Lung (tissue), 16 donors: Measurements from ENCODE around the gene SLC33A1. TPM values are rescaled to one million over a fixed set of nuclear protein-coding genes. Genes with fewer than 3 reads are reported as not detected.

Experiments
- ATAC-seq: fragments of 200-7000 bp; cut with Tn5 transposase; one replicate; pipeline ENCODE4 v1.9.1; 2020; ENCODE audit warnings: moderate number of reproducible peaks; ENCODE audit not compliant: insufficient read depth, low FRiP score
- DNase-seq, 3 donors: peaks; one replicate each; pipeline ENCODE4 v3.0.0-alpha.2; 2013 to 2017
- H3K27ac ChIP-seq, 2 donors: one replicate each; pipeline ENCODE4 v1.5.1; 2013; ENCODE audit warnings: mild to moderate bottlenecking in 2 of 2, moderate library complexity in 2 of 2, control low read depth in 1 of 2, inconsistent platforms in 1 of 2, low read depth in 1 of 2, low read length in 1 of 2
- H3K27me3 ChIP-seq, 3 donors: one replicate each; pipeline ENCODE4 v1.5.1; 2013; ENCODE audit warnings: low read length in 2 of 3; ENCODE audit not compliant: control insufficient read depth in 3 of 3, insufficient read depth in 3 of 3
- H3K36me3 ChIP-seq, 4 donors: one replicate each; pipeline ENCODE4 v1.5.1; 2013; ENCODE audit warnings: low read length in 4 of 4, mild to moderate bottlenecking in 1 of 4, moderate library complexity in 1 of 4; ENCODE audit not compliant: control insufficient read depth in 4 of 4, insufficient read depth in 4 of 4
- H3K4me1 ChIP-seq, 5 donors: one replicate each; pipeline ENCODE4 v1.5.1; 2013; ENCODE audit warnings: low read length in 5 of 5, mild to moderate bottlenecking in 2 of 5, moderate library complexity in 1 of 5; ENCODE audit not compliant: control insufficient read depth in 5 of 5, insufficient read depth in 5 of 5
- H3K4me3 ChIP-seq: one replicate; pipeline ENCODE4 v1.5.1; 2013; ENCODE audit warnings: mild to moderate bottlenecking, control low read depth, moderate library complexity
- H3K9ac ChIP-seq, 2 donors: one replicate each; pipeline ENCODE4 v1.5.1; 2013; ENCODE audit warnings: low read length in 2 of 2, control low read depth in 1 of 2; ENCODE audit not compliant: insufficient read depth in 1 of 2
- H3K9me3 ChIP-seq, 4 donors: one replicate each; pipeline ENCODE4 v1.5.1; 2013; ENCODE audit warnings: low read length in 3 of 4, mild to moderate bottlenecking in 1 of 4, moderate library complexity in 1 of 4; ENCODE audit not compliant: control insufficient read depth in 4 of 4, insufficient read depth in 3 of 4
- WGBS, 2 donors: extraction: QIAGEN DNeasy Blood & Tissue Kit; methylation state at CpG; one replicate each; pipeline ENCODE4 v1.1.7; 2013; 5-methylcytosine and 5-hydroxymethylcytosine counted together
- long read RNA-seq, 5 donors: transcript quantifications; one replicate each; lab custom pipeline, GENCODE V29; 2026
- polyA plus RNA-seq, 2 donors: library from polyadenylated mRNA; stranded (reverse); fragments of 200-250 nt; gene quantifications; one replicate each; pipeline ENCODE4 v1.2.1, GENCODE V29; 2013
- total RNA-seq, 2 donors: library from RNA; depleted of rRNA in 1 of 2; stranded (reverse); fragments of >200 nt in 1 of 2; gene quantifications; one replicate each; pipeline ENCODE4 v1.2.1, GENCODE V29; 2014 to 2021
- TF ChIP-seq, protein P1 (sequence below): IDR thresholded peaks from 2 replicates; pipeline ENCODE4 v1.5.1; 2012; ENCODE audit warnings: mild to moderate bottlenecking; ENCODE audit errors: control extremely low read depth, extremely low read depth
- donor health status: control.
- donor health status: control.
- donor health status: Bipolar disorder and iron deficiency.
- donor health status: healthy.
- donor health status: DM: yes; HTN: yes; CAD: no.

The SLC33A1 gene
- 10 to 100 TPM; 37.3 to 40.2 TPM for total RNA-seq
- polyA plus RNA-seq = 10 to 100 TPM; 12.0 to 21.6 TPM
- long read RNA-seq, donor 1, full-length matches to known transcripts = 10 of 10 reads
- long read RNA-seq, donor 1, partial matches to known transcripts = 0 of 10 reads
- long read RNA-seq, donor 1, other reads (novel, unspliced or antisense) = 0 of 10 reads
- long read RNA-seq, donor 2, full-length matches to known transcripts = 4 of 4 reads
- long read RNA-seq, donor 2, partial matches to known transcripts = 0 of 4 reads
- long read RNA-seq, donor 2, other reads (novel, unspliced or antisense) = 0 of 4 reads
- long read RNA-seq, donor 3, full-length matches to known transcripts = 2 of 2 reads
- long read RNA-seq, donor 3, partial matches to known transcripts = 0 of 2 reads
- long read RNA-seq, donor 3, other reads (novel, unspliced or antisense) = 0 of 2 reads
- long read RNA-seq, donor 4, full-length matches to known transcripts = 1 of 1 reads
- long read RNA-seq, donor 4, partial matches to known transcripts = 0 of 1 reads
- long read RNA-seq, donor 4, other reads (novel, unspliced or antisense) = 0 of 1 reads
- long read RNA-seq, donor 5, full-length matches to known transcripts = 8 of 16 reads
- long read RNA-seq, donor 5, partial matches to known transcripts = 8 of 16 reads
- long read RNA-seq, donor 5, other reads (novel, unspliced or antisense) = 0 of 16 reads

- peak within 1 kb of the TSS; percentile 96 for H3K27ac ChIP-seq
- TF ChIP-seq, protein P1, sequence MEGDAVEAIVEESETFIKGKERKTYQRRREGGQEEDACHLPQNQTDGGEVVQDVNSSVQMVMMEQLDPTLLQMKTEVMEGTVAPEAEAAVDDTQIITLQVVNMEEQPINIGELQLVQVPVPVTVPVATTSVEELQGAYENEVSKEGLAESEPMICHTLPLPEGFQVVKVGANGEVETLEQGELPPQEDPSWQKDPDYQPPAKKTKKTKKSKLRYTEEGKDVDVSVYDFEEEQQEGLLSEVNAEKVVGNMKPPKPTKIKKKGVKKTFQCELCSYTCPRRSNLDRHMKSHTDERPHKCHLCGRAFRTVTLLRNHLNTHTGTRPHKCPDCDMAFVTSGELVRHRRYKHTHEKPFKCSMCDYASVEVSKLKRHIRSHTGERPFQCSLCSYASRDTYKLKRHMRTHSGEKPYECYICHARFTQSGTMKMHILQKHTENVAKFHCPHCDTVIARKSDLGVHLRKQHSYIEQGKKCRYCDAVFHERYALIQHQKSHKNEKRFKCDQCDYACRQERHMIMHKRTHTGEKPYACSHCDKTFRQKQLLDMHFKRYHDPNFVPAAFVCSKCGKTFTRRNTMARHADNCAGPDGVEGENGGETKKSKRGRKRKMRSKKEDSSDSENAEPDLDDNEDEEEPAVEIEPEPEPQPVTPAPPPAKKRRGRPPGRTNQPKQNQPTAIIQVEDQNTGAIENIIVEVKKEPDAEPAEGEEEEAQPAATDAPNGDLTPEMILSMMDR = no peak
Measured at GRCh38 chr3:155854141-155854940, at the start of gene SLC33A1. TSS of gene SLC33A1 (minus strand) at chr3:155854427. CDS start at chr3:155853997, 430 bp downstream.

DNA sequence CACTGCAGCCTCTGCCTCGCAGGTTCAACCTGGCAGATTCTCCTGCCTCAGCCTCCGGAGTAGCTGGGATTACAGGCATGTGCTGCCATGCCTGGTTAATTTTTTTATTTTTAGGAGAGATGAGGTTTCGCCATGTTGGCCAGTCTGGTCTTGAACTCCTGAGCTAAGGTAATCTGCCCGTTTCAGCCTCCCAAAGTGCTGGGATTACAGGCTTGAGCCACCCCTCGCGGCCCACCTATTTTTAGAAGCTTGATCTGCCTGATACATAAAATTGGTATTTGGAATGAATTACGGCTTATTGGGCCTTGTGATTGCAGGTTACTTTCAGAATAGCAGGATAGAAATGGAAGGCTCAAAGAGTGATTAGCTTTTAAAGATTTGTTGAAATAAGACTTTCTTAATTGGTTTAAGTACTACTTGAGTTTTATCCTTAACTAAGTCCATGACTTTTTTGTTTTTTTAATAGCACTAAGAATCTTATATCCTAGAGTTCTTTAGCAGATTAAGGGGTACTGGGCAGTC is 41.2 kb upstream of the SLC33A1 start:
- peaks cover 0 to 6% (median 0%) of the 10 kb centered on the region in 5 donors for H3K4me1 ChIP-seq
- H3K9me3 ChIP-seq = no peaks in the 10 kb centered on the region
- H3K36me3 ChIP-seq = peaks cover 5 to 31% (median 19%) of the 10 kb centered on the region in 4 donors
- H3K4me3 ChIP-seq = no peak overlapping the region
- WGBS, 2 donors = 96 to 97% methylated on average over 7 of the region's 7 CpGs
- H3K27ac ChIP-seq = no peak overlapping the region
- no peak overlapping the region for H3K9ac ChIP-seq
- ATAC-seq (no peak), DNase-seq (no peak)
- TF ChIP-seq, protein P1 = no peak
- no peaks in the 10 kb centered on the region for H3K27me3 ChIP-seq

More at GRCh38 chr3:155854141-155854940, at the start of gene SLC33A1:
- Histone ChIP-seq H3K9me3 (no peaks in the 10 kb centered on the region), H3K27me3 (no peaks in the 10 kb centered on the region), H3K4me3 (peak within 1 kb of the TSS; percentile 74), H3K4me1 (peaks cover 4 to 25% (median 13%) of the 10 kb centered on the region in 5 donors), H3K9ac (peak within 1 kb of the TSS; percentile 65 to 86), H3K36me3 (peaks cover 0 to 2% (median 0%) of the 10 kb centered on the region in 4 donors)
- 0% methylated on average over 50 of the region's 50 CpGs for WGBS, 2 donors
- ATAC-seq (peak; percentile 98), DNase-seq (peak; percentile 99)

DNA sequence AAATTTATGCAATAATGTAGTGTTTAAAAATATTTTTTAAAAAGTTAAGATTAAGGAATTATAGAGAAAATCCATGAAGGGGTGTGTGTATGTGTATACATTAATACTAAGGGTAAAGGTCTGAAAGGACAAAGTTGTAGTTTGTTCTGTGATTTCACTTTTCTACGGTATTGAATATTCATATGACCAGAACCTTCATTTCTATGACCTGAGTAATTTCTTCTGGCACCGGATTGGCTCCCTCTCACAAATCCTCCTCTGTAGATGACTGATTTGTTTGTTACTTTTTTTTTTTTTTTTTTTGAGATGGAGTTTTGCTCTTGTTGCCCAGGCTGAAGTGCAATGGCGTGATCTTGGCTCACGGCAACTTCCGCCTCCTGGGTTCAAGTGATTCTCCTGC is 37.1 kb upstream of the SLC33A1 start:
- 96% methylated on average over 5 of the region's 5 CpGs for WGBS, 2 donors
- no peak for DNase-seq
- no peak overlapping the region for H3K4me3 ChIP-seq
- H3K4me1 ChIP-seq = peaks cover 0 to 16% (median 4%) of the 10 kb centered on the region in 5 donors
- no peak for ATAC-seq
- peaks cover 2 to 15% (median 10%) of the 10 kb centered on the region in 4 donors for H3K36me3 ChIP-seq
- TF ChIP-seq, protein P1 = no peak
- H3K9me3 ChIP-seq = no peaks in the 10 kb centered on the region
- no peak overlapping the region for H3K9ac ChIP-seq
- H3K27ac ChIP-seq = no peak overlapping the region
- no peaks in the 10 kb centered on the region for H3K27me3 ChIP-seq
